A549 (cell line): ENCODE measurements around the gene SUSD5. TPM values are rescaled to one million over a fixed set of nuclear protein-coding genes. Genes with fewer than 3 reads are reported as not detected.

ENCODE experiments used
- ATAC-seq, 2 experiments: fragments of 200-7000 bp in 1 of 2; fragments of >200 bp in 1 of 2; cut with Nextera tagmentation in 1 of 2; cut with Tn5 transposase in 1 of 2; 3 replicates each; pipeline versions ENCODE4 v1.8.0 to v1.9.1; 2018 to 2020; ENCODE audit warnings: mild to moderate bottlenecking in 1 of 2, moderate library complexity in 1 of 2
- CTCF ChIA-PET: fragments of 300-600 bp; sonication (Branson Sonifier 250); formaldehyde crosslinking; extraction: SDS; loops from one replicate; lab custom pipeline; 2021; ENCODE audit warnings: antibody characterized with exemption, inconsistent platforms; lab: Yijun Ruan, JAX
- POLR2A ChIA-PET: fragments of 350-600 bp; formaldehyde crosslinking; extraction: SDS; loops from one replicate; lab custom pipeline; 2021; ENCODE audit warnings: antibody characterized with exemption, inconsistent platforms; lab: Yijun Ruan, JAX
- DNase-seq, 2 experiments: peaks; one replicate each; pipeline versions ENCODE4 v3.0.0 to v3.0.0-alpha.2; 2011 to 2016; ENCODE audit warnings: low read depth in 1 of 2, low spot score in 1 of 2
- FAIRE-seq: peaks from 2 replicates; lab custom pipeline; 2011; peaks lifted over from hg19 to GRCh38; lab: Jason Lieb, UNC
- H3K27ac ChIP-seq, 2 experiments: fragments of >200 bp; sonication (Bioruptor Twin); formaldehyde crosslinking; 3 replicates each; pipeline ENCODE4 v1.5.1; 2016 to 2017
- H3K4me1 ChIP-seq: fragments of >200 bp; sonication (Bioruptor Twin); formaldehyde crosslinking; 3 replicates; pipeline ENCODE4 v1.6.1; 2016
- H3K4me2 ChIP-seq: fragments of >200 bp; sonication (Bioruptor Twin); formaldehyde crosslinking; 3 replicates; pipeline ENCODE4 v1.6.1; 2016
- H3K4me3 ChIP-seq: fragments of >200 bp; sonication (Bioruptor Twin); formaldehyde crosslinking; 3 replicates; pipeline ENCODE4 v1.5.1; 2016
- H3K9me3 ChIP-seq: fragments of >200 bp; sonication (Bioruptor Twin); formaldehyde crosslinking; 3 replicates; pipeline ENCODE4 v1.6.1; 2016
- CBX8 ChIP-seq: fragments of 200-600 bp; sonication (generic); IDR thresholded peaks from 2 replicates; pipeline ENCODE4 v1.6.1; 2016
- CHD4 ChIP-seq: fragments of 200-600 bp; sonication (generic); IDR thresholded peaks from 2 replicates; pipeline ENCODE4 v1.6.1; 2016; ENCODE audit warnings: antibody characterized with exemption, mild to moderate bottlenecking, borderline replicate concordance
- EP300 ChIP-seq, 2 experiments: fragments of >200 bp; sonication (Bioruptor Twin); formaldehyde crosslinking; IDR thresholded peaks; 2 replicates in 1 of 2; 3 replicates in 1 of 2; pipeline ENCODE4 v1.6.1; 2016 to 2017
- ESRRA ChIP-seq: fragments of 150-350 bp; IDR thresholded peaks from 2 replicates; pipeline ENCODE4 v1.6.1; 2014; ENCODE audit warnings: mild to moderate bottlenecking, low read length, borderline replicate concordance
- FOXS1 ChIP-seq: fragments of 250-450 bp; sonication (Bioruptor Pico); IDR thresholded peaks from 2 replicates; pipeline ENCODE4 v1.5.0; 2020; ENCODE audit warnings: mild to moderate bottlenecking, moderate library complexity
- GATA3 ChIP-seq: IDR thresholded peaks from 2 replicates; pipeline ENCODE4 v1.6.1; 2012; ENCODE audit warnings: borderline replicate concordance
- HDAC2 ChIP-seq: fragments of 200-600 bp; sonication (generic); IDR thresholded peaks from 2 replicates; pipeline ENCODE4 v1.6.1; 2016
- HMGXB4 ChIP-seq: fragments of 250-450 bp; sonication (Bioruptor Pico); IDR thresholded peaks from 2 replicates; pipeline ENCODE4 v1.5.0; 2021; ENCODE audit warnings: mild to moderate bottlenecking, moderate library complexity, borderline replicate concordance
- HOXB13 ChIP-seq: fragments of 250-450 bp; sonication (Bioruptor Pico); IDR thresholded peaks from 2 replicates; pipeline ENCODE4 v1.5.0; 2020; ENCODE audit warnings: low read depth, mild to moderate bottlenecking, moderate library complexity
- KDM1A ChIP-seq: fragments of 200-600 bp; sonication (generic); IDR thresholded peaks from 2 replicates; pipeline ENCODE4 v1.6.1; 2016; ENCODE audit warnings: low read depth, mild to moderate bottlenecking
- KDM5A ChIP-seq: fragments of 200-600 bp; sonication (generic); IDR thresholded peaks from 2 replicates; pipeline ENCODE4 v1.6.1; 2016; ENCODE audit warnings: antibody characterized with exemption, mild to moderate bottlenecking
- NFE2L2 ChIP-seq: fragments of 150-350 bp; conservative IDR thresholded peaks from 2 replicates; pipeline ENCODE4 v1.6.1; 2014; ENCODE audit warnings: low read length
- NPAS2 ChIP-seq: fragments of 250-450 bp; sonication (Bioruptor Pico); IDR thresholded peaks from 2 replicates; pipeline ENCODE4 v1.8.0; 2022; ENCODE audit warnings: mild to moderate bottlenecking, moderate library complexity, borderline replicate concordance
- NR3C1 ChIP-seq: fragments of >200 bp; sonication (Bioruptor Twin); formaldehyde crosslinking; IDR thresholded peaks from 3 replicates; pipeline ENCODE4 v1.6.1; 2017
- PHF8 ChIP-seq: fragments of 200-600 bp; sonication (generic); IDR thresholded peaks from 2 replicates; pipeline ENCODE4 v1.6.1; 2016; ENCODE audit warnings: low read depth, mild to moderate bottlenecking, antibody characterized with exemption, moderate library complexity, borderline replicate concordance
- POLR2A ChIP-seq: IDR thresholded peaks from 2 replicates; pipeline ENCODE4 v1.6.1; 2012; ENCODE audit warnings: mild to moderate bottlenecking, low read length
- POLR2AphosphoS2 ChIP-seq: conservative IDR thresholded peaks from 2 replicates; pipeline ENCODE4 v1.6.1; 2012; ENCODE audit warnings: low read length, improper control_type of control experiment, inconsistent platforms
- RARB ChIP-seq: fragments of 250-450 bp; sonication (Bioruptor Pico); IDR thresholded peaks from 2 replicates; pipeline ENCODE4 v1.8.0; 2021; ENCODE audit warnings: mild to moderate bottlenecking, moderate library complexity
- RCOR1 ChIP-seq: fragments of 150-350 bp; IDR thresholded peaks from 2 replicates; pipeline ENCODE4 v1.6.1; 2014; ENCODE audit warnings: antibody characterized with exemption, low read length, low read depth
- REST ChIP-seq: fragments of 200-600 bp; sonication (generic); IDR thresholded peaks from 2 replicates; pipeline ENCODE4 v1.6.1; 2016; ENCODE audit warnings: antibody characterized with exemption, mild to moderate bottlenecking, moderate library complexity
- RFX5 ChIP-seq: fragments of 450-650 bp; IDR thresholded peaks from 2 replicates; pipeline ENCODE4 v1.7.1; 2014; ENCODE audit warnings: antibody characterized with exemption, mild to moderate bottlenecking, moderate library complexity
- RNF2 ChIP-seq: fragments of 200-600 bp; sonication (generic); IDR thresholded peaks from 2 replicates; pipeline ENCODE4 v1.6.1; 2016; ENCODE audit warnings: low read depth, mild to moderate bottlenecking, antibody characterized with exemption, moderate library complexity, borderline replicate concordance
- TFCP2L1 ChIP-seq: fragments of 250-450 bp; sonication (Bioruptor Pico); IDR thresholded peaks from 2 replicates; pipeline ENCODE4 v1.5.0; 2021; ENCODE audit warnings: mild to moderate bottlenecking
- TP53 ChIP-seq: fragments of 250-450 bp; sonication (Bioruptor Pico); IDR thresholded peaks from 2 replicates; pipeline ENCODE4 v1.5.0; 2021; ENCODE audit warnings: mild to moderate bottlenecking, moderate library complexity
- USF2 ChIP-seq: fragments of 450-650 bp; IDR thresholded peaks from 2 replicates; pipeline ENCODE4 v1.6.1; 2014; ENCODE audit warnings: antibody characterized with exemption
- ZC3H11A ChIP-seq: fragments of 450-650 bp; IDR thresholded peaks from 2 replicates; pipeline ENCODE4 v1.6.1; 2014; ENCODE audit warnings: antibody characterized with exemption, mild to moderate bottlenecking
- ZNF302 ChIP-seq: fragments of 250-450 bp; sonication (Bioruptor Pico); IDR thresholded peaks from 2 replicates; pipeline ENCODE4 v1.9.0; 2021; ENCODE audit warnings: inconsistent platforms, mild to moderate bottlenecking, moderate library complexity
- ZSCAN20 ChIP-seq: fragments of 250-450 bp; sonication (Bioruptor Pico); IDR thresholded peaks from 2 replicates; pipeline ENCODE4 v1.8.0; 2022; ENCODE audit warnings: mild to moderate bottlenecking, moderate library complexity
- WGBS: methylation state at CpG from one replicate; pipeline ENCODE4 v1.1.6; 2017; ENCODE audit errors: missing lambda C conversion rate; 5-methylcytosine and 5-hydroxymethylcytosine counted together
- polyA plus RNA-seq, 4 experiments: library from polyadenylated mRNA; depleted of rRNA in 3 of 4; stranded (reverse); fragments of >200 nt; fragmentation: RNase III in 1 of 4; extraction: RNeasy Plus Mini Kit Qiagen cat#74134 plus additional on column Dnase treatment in 1 of 4; gene quantifications; 2 replicates in 3 of 4; 3 replicates in 1 of 4; pipeline ENCODE4 v1.2.3, GENCODE V29; 2011 to 2017
- TF ChIP-seq, protein P1 (sequence below): IDR thresholded peaks from 2 replicates; pipeline ENCODE4 v1.6.1; 2012; ENCODE audit warnings: low read depth, borderline replicate concordance

SUSD5 gene
- polyA plus RNA-seq, 2 of the 4 experiments (the other 2 are of a cell fraction) = 0.63 to 1.7 TPM

- H3K4me2 ChIP-seq = no peak overlapping the region
- no peak overlapping the region for H3K4me3 ChIP-seq
- no peak overlapping the region for H3K27ac ChIP-seq
- H3K4me1 ChIP-seq = no peaks in the 10 kb centered on the region
- ChIA-PET CTCF (no interaction called here), POLR2A (no interaction called here)
- WGBS = 62% methylated on average over 5 of the region's 5 CpGs
- FAIRE-seq (no peak), ATAC-seq (no peak; a peak in 1 of 6 replicates), DNase-seq (no peak)
- TF ChIP-seq HMGXB4 (no peak), TFCP2L1 (CRISPR knock-in tag) (no peak), ZSCAN20 (CRISPR knock-in tag) (no peak), KDM1A (no peak), ZNF302 (no peak), NPAS2 (no peak), GATA3 (no peak), HDAC2 (no peak), HOXB13 (CRISPR knock-in tag) (no peak), POLR2A (no peak), POLR2AphosphoS2 (no peak), USF2 (no peak), RCOR1 (no peak), FOXS1 (CRISPR knock-in tag) (no peak), EP300 (IDR thresholded peaks at IDR 0.05) (no peak)
- 0 out of 3 replicates have a peak, but pooled peaks cover 4% of the 10 kb centered on the region for H3K9me3 ChIP-seq
These were observed 37.4 kb downstream of the SUSD5 start for GRCh38 chr3:33181229-33181628.

DNA sequence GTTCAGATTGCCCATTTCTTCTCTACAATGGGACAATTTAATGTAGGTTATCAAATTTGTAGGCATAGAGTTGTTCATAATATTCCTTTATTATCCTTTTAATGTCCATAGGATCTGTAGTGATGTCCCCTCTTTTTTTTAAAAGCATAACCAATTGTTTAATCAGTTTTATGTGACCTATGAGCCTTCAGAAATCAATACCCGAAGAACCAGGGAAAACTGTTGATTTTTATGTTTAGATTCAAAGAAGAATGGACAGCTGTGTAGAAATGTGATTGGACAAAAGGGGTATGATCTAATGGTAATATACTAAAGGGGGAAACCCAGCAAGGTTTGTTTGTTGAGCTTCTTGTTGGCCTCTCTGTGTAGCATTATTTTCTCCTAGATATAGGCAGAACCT is 39.5 kb downstream of the SUSD5 start:
- ChIA-PET POLR2A (no interaction called here), CTCF (interaction anchor here (0.9 kb wide), 1 partner anchor 48 kb away, joined by 4 read pairs; no protein-coding TSS in a partner anchor)
- no peaks in the 10 kb centered on the region for H3K4me1 ChIP-seq
- ATAC-seq = no peak
- H3K9me3 ChIP-seq = 0 out of 3 replicates have a peak, but pooled peaks cover 4% of the 10 kb centered on the region
- H3K27ac ChIP-seq = no peak overlapping the region
- H3K4me2 ChIP-seq = no peak overlapping the region
- no peak overlapping the region for H3K4me3 ChIP-seq
- DNase-seq = no peak
- TF ChIP-seq USF2 (no peak), ESRRA (no peak), NR3C1 (no peak), CBX8 (no peak), KDM5A (no peak), TP53 (CRISPR knock-in tag) (no peak), PHF8 (no peak), REST (no peak), RARB (CRISPR knock-in tag) (no peak), HOXB13 (CRISPR knock-in tag) (no peak), POLR2AphosphoS2 (no peak), NFE2L2 (no peak), RNF2 (no peak), CHD4 (no peak), RFX5 (no peak), ZC3H11A (no peak), GATA3 (no peak), KDM1A (no peak)
- TF ChIP-seq, protein P1, sequence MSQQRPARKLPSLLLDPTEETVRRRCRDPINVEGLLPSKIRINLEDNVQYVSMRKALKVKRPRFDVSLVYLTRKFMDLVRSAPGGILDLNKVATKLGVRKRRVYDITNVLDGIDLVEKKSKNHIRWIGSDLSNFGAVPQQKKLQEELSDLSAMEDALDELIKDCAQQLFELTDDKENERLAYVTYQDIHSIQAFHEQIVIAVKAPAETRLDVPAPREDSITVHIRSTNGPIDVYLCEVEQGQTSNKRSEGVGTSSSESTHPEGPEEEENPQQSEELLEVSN = no peak
- 28% methylated on average over 1 of the region's 1 CpG for WGBS
- no peak for FAIRE-seq
